Measurements from ENCODE around the gene RWDD1. TPM values are rescaled to one million over a fixed set of nuclear protein-coding genes. Genes with fewer than 3 reads are reported as not detected.

Gene RWDD1
- total RNA-seq, 1 experiment from 2014 or later, result 24.6 TPM

DNA sequence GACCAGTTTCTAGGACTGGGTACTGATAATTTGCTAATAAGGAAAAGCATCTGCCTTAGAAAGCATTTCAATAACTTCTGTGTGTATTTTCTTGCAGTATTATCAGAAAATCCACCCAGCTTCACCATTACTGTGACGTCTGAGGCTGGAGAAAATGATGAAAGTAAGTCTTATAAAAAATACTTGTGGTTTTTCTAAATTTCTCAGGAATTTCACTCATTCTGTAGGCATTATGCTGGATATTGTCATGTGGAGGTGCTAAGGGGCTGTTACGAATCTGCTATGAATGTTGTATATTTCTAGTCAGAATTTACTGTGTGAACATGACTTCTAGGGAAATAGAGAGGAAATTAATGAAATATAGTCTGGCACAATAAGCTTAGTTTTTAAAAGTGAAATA is 8.9 kb downstream of the RWDD1 start:
- CTCF ChIA-PET, result no interaction called here
- Histone ChIP-seq H3K27me3 (ENCODE audit: low read length) (no peaks in the 10 kb centered on the region), H3K36me3 (ENCODE audit: low read depth, low read length) (peaks cover 8% of the 10 kb centered on the region; the same call in 1 of the 2 replicates), H3K4me2 (ENCODE audit: low read length) (no peak overlapping the region), H4K20me1 (ENCODE audit: low read length) (no peaks in the 10 kb centered on the region), H3K9ac (ENCODE audit: low read length) (no peak overlapping the region), H3F3A (ENCODE audit: low read length, unreplicated experiment) (no peaks in the 10 kb centered on the region), H3K9me2 (replicated peaks; ENCODE audit: low read length) (no peaks in the 10 kb centered on the region), H2AFZ (ENCODE audit: low read length) (no peak overlapping the region), H3K27ac (ENCODE audit: low read length) (no peak overlapping the region), H3K9me3 (ENCODE audit: low read length) (no peaks in the 10 kb centered on the region), H3K4me3 (ENCODE audit: low read length) (no peak overlapping the region), H3K4me1 (ENCODE audit: insufficient read depth, low read length) (no peaks in the 10 kb centered on the region; the same call in 1 of the 2 replicates), H3K79me2 (ENCODE audit: low read length) (peaks cover 52% of the 10 kb centered on the region)
- no peak for DNase-seq
- POLR2A ChIA-PET (ENCODE audit: unreplicated experiment), result no interaction called here
- BruUV-seq (replicated peaks), result no TSS peak
- no peak for ATAC-seq
- TF ChIP-seq EZH2phosphoT487 (IDR thresholded peaks at IDR 0.05; ENCODE audit: borderline replicate concordance, low read length) (no peak), EZH2 (IDR thresholded peaks at IDR 0.05; ENCODE audit: low read length, unreplicated experiment) (no peak)
- TF ChIP-seq, protein P1, sequence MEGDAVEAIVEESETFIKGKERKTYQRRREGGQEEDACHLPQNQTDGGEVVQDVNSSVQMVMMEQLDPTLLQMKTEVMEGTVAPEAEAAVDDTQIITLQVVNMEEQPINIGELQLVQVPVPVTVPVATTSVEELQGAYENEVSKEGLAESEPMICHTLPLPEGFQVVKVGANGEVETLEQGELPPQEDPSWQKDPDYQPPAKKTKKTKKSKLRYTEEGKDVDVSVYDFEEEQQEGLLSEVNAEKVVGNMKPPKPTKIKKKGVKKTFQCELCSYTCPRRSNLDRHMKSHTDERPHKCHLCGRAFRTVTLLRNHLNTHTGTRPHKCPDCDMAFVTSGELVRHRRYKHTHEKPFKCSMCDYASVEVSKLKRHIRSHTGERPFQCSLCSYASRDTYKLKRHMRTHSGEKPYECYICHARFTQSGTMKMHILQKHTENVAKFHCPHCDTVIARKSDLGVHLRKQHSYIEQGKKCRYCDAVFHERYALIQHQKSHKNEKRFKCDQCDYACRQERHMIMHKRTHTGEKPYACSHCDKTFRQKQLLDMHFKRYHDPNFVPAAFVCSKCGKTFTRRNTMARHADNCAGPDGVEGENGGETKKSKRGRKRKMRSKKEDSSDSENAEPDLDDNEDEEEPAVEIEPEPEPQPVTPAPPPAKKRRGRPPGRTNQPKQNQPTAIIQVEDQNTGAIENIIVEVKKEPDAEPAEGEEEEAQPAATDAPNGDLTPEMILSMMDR (conservative IDR thresholded peaks at IDR 0.05; ENCODE audit: low read depth, low read length), result no peak
- intact Hi-C loops (cut with micrococcal nuclease), result no loop called here

DNA sequence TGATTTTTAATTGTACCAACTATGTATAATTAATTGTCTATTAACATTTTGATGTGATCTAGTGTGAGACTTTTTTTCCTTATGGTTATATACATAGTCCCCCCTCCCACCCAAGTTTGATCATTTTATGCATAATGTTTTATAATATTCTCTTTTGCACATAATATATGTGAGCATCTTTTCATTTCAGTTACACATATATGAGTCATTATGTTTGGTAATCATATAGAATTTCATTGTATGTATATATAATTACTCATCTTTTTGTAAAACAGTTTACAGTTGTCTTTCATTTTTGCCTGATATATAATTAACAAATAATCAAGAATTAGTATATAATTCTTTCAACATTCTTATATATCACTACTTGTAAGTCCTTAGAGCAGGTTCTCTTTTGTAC is 15.0 kb downstream of the RWDD1 start:
- Histone ChIP-seq H3F3A (ENCODE audit: low read length, unreplicated experiment) (no peaks in the 10 kb centered on the region), H3K79me2 (ENCODE audit: low read length) (peaks cover 16% of the 10 kb centered on the region; the same call in 1 of the 2 replicates), H3K36me3 (ENCODE audit: low read depth, low read length) (peaks cover 7% of the 10 kb centered on the region), H4K20me1 (ENCODE audit: low read length) (0 out of 2 replicates have a peak, but pooled peaks cover 3% of the 10 kb centered on the region), H3K27ac (ENCODE audit: low read length) (peak overlapping the region; percentile 32; the same call in 1 of the 2 replicates), H3K4me2 (ENCODE audit: low read length) (peak overlapping the region; percentile 37; the same call in 1 of the 2 replicates), H3K9me2 (replicated peaks; ENCODE audit: low read length) (no peaks in the 10 kb centered on the region), H3K9me3 (ENCODE audit: low read length) (no peaks in the 10 kb centered on the region), H3K27me3 (ENCODE audit: low read length) (no peaks in the 10 kb centered on the region), H3K4me1 (ENCODE audit: insufficient read depth, low read length) (peaks cover 17% of the 10 kb centered on the region), H2AFZ (ENCODE audit: low read length) (no peak overlapping the region), H3K9ac (ENCODE audit: low read length) (no peak overlapping the region), H3K4me3 (ENCODE audit: low read length) (no peak overlapping the region)
- TF ChIP-seq EZH2 (IDR thresholded peaks at IDR 0.05; ENCODE audit: low read length, unreplicated experiment) (no peak), EZH2phosphoT487 (IDR thresholded peaks at IDR 0.05; ENCODE audit: borderline replicate concordance, low read length) (no peak)
- TF ChIP-seq, protein P1 (conservative IDR thresholded peaks at IDR 0.05; ENCODE audit: low read depth, low read length), result no peak
- ATAC-seq (peak; percentile 68), DNase-seq (peak; percentile 16)
- POLR2A ChIA-PET (ENCODE audit: unreplicated experiment), result no interaction called here
- intact Hi-C loops (cut with micrococcal nuclease), result no loop called here
- no TSS peak for BruUV-seq (replicated peaks)
- CTCF ChIA-PET, result no interaction called here

DNA sequence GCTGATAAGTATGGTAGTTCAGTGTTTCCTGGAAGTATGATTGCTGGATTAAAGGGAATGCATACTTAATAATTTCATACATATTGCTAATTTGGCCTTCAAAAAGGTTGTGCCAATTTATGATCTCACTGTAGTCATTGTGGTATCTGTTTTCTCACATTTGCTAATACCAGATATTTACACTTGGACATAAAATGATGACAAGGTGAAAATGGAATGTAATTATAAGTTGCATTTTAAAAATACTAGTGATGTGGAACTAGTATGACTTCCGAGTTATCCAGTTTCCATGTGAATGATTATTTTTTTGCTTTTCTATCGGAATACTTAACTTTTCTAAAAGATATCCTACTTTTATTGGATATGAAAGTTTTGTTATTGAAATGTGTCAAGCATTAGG is 15.4 kb downstream of the RWDD1 start:
- H3K36me3 ChIP-seq (ENCODE audit: low read depth, low read length), result peaks cover 12% of the 10 kb centered on the region
- peaks cover 17% of the 10 kb centered on the region for H3K4me1 ChIP-seq (ENCODE audit: insufficient read depth, low read length)
- intact Hi-C loops (cut with micrococcal nuclease), result no loop called here
- H3K27me3 ChIP-seq (ENCODE audit: low read length), result no peaks in the 10 kb centered on the region
- no peak overlapping the region for H3K4me3 ChIP-seq (ENCODE audit: low read length)
- TF ChIP-seq, protein P1 (conservative IDR thresholded peaks at IDR 0.05; ENCODE audit: low read depth, low read length), result no peak
- no peak for TF ChIP-seq EZH2phosphoT487 (IDR thresholded peaks at IDR 0.05; ENCODE audit: borderline replicate concordance, low read length)
- no peak for TF ChIP-seq EZH2 (IDR thresholded peaks at IDR 0.05; ENCODE audit: low read length, unreplicated experiment)
- CTCF ChIA-PET, result no interaction called here
- H4K20me1 ChIP-seq (ENCODE audit: low read length), result 0 out of 2 replicates have a peak, but pooled peaks cover 3% of the 10 kb centered on the region
- no peak overlapping the region for H3K9ac ChIP-seq (ENCODE audit: low read length)
- H3K9me3 ChIP-seq (ENCODE audit: low read length), result no peaks in the 10 kb centered on the region
- H2AFZ ChIP-seq (ENCODE audit: low read length), result no peak overlapping the region
- H3K4me2 ChIP-seq (ENCODE audit: low read length), result peak overlapping the region; percentile 36; the same call in 1 of the 2 replicates
- DNase-seq (no peak), ATAC-seq (no peak; the same call in 1 of the 2 replicates)
- BruUV-seq (replicated peaks), result no TSS peak
- POLR2A ChIA-PET (ENCODE audit: unreplicated experiment), result no interaction called here
- peaks cover 12% of the 10 kb centered on the region; the same call in 1 of the 2 replicates for H3K79me2 ChIP-seq (ENCODE audit: low read length)
- no peaks in the 10 kb centered on the region for H3K9me2 ChIP-seq (replicated peaks; ENCODE audit: low read length)
- peak overlapping the region; percentile 32; the same call in 1 of the 2 replicates for H3K27ac ChIP-seq (ENCODE audit: low read length)
- no peaks in the 10 kb centered on the region for H3F3A ChIP-seq (ENCODE audit: low read length, unreplicated experiment)

Data from PC-3 (cell line).